Dermis lymphatic vessel endothelial cell (primary cell): ENCODE measurements around the gene AMT. TPM values are rescaled to one million over a fixed set of nuclear protein-coding genes. Genes with fewer than 3 reads are reported as not detected.

ENCODE experiments used
- total RNA-seq: library from RNA; depleted of rRNA; stranded (reverse); fragments of >200 nt; gene quantifications from 2 replicates; pipeline ENCODE4 v1.2.1, GENCODE V29; 2014

The AMT gene, protein sequence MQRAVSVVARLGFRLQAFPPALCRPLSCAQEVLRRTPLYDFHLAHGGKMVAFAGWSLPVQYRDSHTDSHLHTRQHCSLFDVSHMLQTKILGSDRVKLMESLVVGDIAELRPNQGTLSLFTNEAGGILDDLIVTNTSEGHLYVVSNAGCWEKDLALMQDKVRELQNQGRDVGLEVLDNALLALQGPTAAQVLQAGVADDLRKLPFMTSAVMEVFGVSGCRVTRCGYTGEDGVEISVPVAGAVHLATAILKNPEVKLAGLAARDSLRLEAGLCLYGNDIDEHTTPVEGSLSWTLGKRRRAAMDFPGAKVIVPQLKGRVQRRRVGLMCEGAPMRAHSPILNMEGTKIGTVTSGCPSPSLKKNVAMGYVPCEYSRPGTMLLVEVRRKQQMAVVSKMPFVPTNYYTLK
- total RNA-seq = 0.09 and 0.43 TPM in 2 replicates

DNA sequence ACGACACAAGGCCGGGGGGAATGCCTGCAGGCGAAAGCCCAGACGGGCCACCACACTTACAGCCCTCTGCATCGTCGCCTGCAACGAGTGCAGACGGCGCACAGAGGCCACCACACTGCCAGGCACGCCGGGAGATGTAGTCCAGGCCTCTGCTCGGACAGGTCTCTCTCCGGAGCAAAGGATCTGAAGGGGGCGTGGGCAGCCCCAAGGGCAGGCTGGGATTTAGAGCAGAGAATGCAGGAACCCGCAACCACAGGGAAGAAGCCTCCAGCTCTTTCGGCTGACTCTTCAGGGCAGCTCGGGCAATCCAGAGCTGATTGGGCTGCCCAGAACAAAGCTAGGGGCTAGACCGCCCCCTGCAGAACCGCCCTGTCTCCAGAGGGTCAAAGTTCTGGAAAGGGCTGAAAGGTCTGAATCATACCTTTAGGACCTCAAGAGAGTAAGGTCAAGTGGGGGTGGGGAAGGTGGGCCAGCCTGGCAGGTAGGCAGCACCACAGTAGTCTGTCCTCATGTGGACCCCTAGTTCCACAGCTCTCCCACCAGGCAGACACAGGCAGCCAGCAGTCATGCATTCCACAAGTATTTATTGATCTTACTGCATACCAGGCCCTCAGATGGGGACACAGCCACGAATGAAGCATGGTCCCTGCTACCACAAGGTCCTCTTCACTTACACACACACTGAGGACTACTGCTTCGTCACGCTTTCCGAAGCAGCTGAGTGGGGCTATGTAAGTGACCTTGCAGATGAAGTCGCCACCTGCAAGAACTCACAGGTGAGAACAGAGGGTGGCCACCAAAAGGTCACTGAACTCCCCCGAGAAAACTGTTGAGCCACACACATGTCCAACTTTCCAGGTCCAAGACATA is at the start of gene AMT:
Gene AMT (minus strand): TSS at position 95 of the 870 bp plus-strand sequence. CDS start 23 bp downstream, at position 72.

GRCh38 chr3:49469936-49470713 is 47.9 kb upstream of the AMT start, which contains the start of gene DAG1:
TSS of gene DAG1 (plus strand) at chr3:49470267. CDS start at chr3:49510535, 40,268 bp downstream.

DNA sequence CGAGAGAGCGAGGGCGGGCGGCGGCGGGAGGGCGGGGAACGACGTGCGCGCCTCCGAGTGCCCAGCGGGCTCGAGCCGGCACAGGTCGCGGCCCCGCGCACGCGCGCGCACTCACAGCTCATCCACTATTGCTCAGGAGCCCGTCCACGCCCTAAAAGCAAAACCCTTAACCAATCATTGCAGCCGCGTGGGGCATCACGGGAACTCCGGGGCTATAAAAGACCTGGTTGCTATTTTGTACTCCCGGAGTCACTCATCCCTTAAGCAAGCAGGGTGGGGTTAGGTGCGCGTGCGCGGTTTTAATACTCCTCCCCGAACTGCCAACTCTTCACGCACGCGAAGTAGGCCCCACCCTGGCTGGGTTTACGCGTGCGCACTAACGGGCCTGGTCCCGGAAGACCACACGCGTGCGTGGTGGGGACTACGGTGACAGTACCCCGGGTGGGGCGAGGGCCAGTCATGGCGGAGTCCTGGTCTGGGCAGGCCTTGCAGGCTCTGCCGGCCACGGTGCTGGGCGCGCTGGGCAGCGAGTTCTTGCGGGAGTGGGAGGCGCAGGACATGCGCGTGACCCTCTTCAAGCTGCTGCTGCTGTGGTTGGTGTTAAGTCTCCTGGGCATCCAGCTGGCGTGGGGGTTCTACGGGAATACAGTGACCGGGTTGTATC is 10.2 kb downstream of the AMT start, which contains the start of the genes RHOA and TCTA:
Gene RHOA (minus strand): TSS at position 9 of the 664 bp plus-strand sequence. CDS start 36,387 bp downstream, outside the sequence.
Gene TCTA (plus strand): TSS at position 456 of the 664 bp plus-strand sequence. CDS start 4 bp downstream, at position 460.

Other genes with a start within 250 kb of the AMT start
- 2.4 and 2.8 TPM in 2 replicates for gene C3orf62, start 145.2 kb downstream of the AMT start, total RNA-seq
- 21.1 and 25.3 TPM in 2 replicates for gene USP4, start 82.4 kb downstream of the AMT start, total RNA-seq
- gene GPX1, start 64.1 kb downstream of the AMT start, total RNA-seq = 462 and 501 TPM in 2 replicates
- gene RHOA, start 10.5 kb downstream of the AMT start, total RNA-seq = 602 and 608 TPM in 2 replicates
- gene TCTA, start 10.1 kb downstream of the AMT start, total RNA-seq = 13.1 and 25.5 TPM in 2 replicates
- 4.9 and 6.6 TPM in 2 replicates for gene NICN1, start 6.9 kb upstream of the AMT start, total RNA-seq
- gene DAG1, start 47.8 kb upstream of the AMT start, total RNA-seq = 21.1 and 32.3 TPM in 2 replicates
- gene BSN, start 132.0 kb upstream of the AMT start, total RNA-seq = under 0.01 and 0.09 TPM in 2 replicates